Measurements from ENCODE around the gene MRGPRX2.

DNA sequence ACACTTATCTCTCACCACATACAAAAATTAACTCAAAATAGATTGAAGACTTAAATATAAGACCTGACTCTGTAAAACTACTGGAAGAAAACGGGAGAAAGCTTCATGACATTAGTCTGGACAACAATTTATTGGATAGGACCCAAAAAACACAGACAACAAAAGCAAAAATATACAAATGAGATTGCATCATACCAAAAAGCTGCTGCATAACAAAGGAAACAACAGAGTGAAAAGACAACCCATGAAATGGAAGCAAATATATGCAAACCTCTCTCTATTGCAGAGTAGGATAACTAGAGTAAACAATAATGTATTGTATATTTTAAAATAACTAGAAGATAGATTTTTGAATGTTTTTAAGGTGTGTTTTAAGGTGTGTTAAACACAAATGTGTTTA is 11.2 kb downstream of the MRGPRX2 start:
- no peak for TF ChIP-seq POLR2A (IDR thresholded peaks at IDR 0.05; ENCODE audit: low read depth, low read length)
- no peak for TF ChIP-seq POLR2AphosphoS5 (IDR thresholded peaks at IDR 0.05; ENCODE audit: low read depth, low read length)
- TF ChIP-seq TAF1 (IDR thresholded peaks at IDR 0.05; ENCODE audit: borderline replicate concordance, low read depth, low read length), result no peak
